ENCODE data around the gene DDX42. TPM values are rescaled to one million over a fixed set of nuclear protein-coding genes. Genes with fewer than 3 reads are reported as not detected.

DDX42 gene
- total and polyA plus RNA-seq, 9 of the 15 experiments (the other 6 are each of a cell fraction or from before 2014, with no cell fraction given) = 16.5 to 149 (median 87.6) TPM

DNA sequence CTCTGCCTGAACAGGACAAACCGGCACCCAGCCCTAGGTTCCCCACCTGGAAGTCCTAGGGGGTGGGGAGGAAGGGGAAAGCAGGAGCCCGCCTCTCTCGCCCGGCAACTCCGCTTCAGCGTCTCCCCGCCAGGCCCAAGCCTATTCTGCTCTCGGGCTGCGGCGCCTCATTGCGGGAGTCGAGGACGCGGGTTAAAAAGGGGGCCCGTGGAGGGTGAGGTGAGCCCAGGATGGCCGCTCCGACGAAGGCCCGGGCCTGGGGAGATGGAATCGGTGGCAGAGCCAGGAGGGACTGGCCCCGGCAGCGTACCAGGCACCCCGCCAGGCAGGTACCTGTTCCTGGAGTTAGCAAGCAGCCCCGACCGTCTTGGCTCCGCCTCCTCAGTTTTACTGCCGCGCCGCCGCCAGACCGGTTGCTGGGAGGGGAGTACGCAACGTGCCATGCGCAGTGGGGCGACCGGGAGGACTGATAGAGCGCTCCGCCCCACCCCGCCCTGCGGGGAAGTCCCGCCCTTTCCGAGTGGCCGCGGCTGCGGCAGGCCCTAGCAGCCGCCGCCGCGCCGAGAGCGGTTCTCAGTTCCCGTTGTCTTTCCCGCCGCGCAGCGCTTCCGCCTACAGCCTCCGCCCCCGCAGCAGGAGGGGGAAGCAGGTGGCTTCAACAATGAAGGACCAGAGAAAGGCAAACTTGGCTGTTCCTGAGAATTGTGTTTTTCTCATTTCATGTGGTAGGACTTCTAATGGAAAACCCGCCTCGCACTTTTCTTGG lies 32.4 kb upstream of the DDX42 start, which contains the start of gene STRADA (continued):
- TF ChIP-seq, protein P1, sequence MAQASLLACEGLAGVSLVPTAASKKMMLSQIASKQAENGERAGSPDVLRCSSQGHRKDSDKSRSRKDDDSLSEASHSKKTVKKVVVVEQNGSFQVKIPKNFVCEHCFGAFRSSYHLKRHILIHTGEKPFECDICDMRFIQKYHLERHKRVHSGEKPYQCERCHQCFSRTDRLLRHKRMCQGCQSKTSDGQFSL (CRISPR knock-in tag; IDR thresholded peaks at IDR 0.05) = no peak
- TF ChIP-seq, protein P1 (tag; IDR thresholded peaks at IDR 0.05) = no peak
- TF ChIP-seq, protein P2, sequence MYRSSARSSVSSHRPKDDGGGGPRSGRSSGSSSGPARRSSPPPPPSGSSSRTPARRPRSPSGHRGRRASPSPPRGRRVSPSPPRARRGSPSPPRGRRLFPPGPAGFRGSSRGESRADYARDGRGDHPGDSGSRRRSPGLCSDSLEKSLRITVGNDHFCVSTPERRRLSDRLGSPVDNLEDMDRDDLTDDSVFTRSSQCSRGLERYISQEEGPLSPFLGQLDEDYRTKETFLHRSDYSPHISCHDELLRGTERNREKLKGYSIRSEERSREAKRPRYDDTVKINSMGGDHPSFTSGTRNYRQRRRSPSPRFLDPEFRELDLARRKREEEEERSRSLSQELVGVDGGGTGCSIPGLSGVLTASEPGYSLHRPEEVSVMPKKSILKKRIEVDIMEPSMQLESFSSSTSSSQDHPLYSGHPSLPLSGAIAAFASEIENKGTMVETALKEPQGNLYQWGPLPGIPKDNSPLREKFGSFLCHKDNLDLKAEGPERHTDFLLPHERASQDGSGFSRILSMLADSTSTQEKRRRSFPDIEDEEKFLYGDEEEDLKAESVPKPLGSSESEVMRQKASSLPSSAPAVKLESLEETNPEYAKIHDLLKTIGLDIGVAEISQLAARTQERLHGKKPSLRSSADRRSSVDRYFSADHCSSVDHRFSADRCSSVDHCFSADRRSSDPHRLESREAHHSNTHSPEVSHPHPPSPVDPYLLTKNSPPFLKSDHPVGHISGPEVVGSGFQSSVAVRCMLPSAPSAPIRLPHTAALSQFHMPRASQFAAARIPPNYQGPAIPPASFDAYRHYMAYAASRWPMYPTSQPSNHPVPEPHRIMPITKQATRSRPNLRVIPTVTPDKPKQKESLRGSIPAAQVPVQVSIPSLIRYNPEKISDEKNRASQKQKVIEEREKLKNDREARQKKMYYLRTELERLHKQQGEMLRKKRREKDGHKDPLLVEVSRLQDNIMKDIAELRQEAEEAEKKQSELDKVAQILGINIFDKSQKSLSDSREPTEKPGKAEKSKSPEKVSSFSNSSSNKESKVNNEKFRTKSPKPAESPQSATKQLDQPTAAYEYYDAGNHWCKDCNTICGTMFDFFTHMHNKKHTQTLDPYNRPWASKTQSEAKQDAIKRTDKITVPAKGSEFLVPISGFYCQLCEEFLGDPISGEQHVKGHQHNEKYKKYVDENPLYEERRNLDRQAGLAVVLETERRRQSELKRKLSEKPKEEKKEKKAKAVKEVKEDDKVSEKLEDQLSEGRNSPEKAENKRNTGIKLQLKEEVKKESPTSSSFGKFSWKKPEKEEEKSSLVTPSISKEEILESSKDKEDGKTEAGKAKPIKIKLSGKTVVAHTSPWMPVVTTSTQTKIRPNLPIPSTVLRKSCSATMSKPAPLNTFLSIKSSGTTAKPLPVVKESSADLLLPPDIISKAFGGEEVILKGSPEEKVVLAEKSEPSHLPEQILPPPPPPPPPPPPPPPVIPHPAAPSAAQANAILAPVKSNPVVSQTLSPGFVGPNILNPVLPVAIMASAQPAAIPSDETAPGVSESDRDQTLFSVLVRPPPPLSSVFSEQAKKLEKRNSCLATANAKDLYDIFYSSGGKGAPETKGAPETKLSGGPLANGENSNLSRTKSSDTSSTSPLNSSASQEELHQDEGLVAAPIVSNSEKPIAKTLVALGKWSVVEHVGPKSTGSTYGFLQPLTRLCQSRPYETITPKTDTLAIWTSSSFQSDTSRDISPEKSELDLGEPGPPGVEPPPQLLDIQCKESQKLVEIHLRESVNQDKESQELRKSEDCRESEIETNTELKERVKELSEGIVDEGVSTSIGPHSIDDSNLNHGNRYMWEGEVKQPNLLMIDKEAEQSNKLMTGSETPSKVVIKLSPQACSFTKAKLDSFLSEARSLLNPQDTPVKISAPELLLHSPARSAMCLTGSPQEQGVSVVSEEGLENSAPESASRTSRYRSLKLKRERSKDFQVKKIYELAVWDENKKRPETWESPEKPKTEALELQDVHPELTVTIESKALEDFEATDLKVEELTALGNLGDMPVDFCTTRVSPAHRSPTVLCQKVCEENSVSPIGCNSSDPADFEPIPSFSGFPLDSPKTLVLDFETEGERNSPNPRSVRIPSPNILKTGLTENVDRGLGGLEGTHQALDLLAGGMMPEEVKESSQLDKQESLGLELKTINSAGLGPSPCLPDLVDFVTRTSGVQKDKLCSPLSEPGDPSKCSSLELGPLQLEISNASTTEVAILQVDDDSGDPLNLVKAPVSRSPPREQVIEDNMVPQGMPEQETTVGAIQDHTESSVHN (IDR thresholded peaks at IDR 0.05; ENCODE audit: borderline replicate concordance in 1 of 2, low read depth in 1 of 2) = no peak
- TF ChIP-seq, protein P3, sequence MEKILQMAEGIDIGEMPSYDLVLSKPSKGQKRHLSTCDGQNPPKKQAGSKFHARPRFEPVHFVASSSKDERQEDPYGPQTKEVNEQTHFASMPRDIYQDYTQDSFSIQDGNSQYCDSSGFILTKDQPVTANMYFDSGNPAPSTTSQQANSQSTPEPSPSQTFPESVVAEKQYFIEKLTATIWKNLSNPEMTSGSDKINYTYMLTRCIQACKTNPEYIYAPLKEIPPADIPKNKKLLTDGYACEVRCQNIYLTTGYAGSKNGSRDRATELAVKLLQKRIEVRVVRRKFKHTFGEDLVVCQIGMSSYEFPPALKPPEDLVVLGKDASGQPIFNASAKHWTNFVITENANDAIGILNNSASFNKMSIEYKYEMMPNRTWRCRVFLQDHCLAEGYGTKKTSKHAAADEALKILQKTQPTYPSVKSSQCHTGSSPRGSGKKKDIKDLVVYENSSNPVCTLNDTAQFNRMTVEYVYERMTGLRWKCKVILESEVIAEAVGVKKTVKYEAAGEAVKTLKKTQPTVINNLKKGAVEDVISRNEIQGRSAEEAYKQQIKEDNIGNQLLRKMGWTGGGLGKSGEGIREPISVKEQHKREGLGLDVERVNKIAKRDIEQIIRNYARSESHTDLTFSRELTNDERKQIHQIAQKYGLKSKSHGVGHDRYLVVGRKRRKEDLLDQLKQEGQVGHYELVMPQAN (IDR thresholded peaks at IDR 0.05; ENCODE audit: borderline replicate concordance) = peak; percentile 75; the same call in 1 of the 2 replicates
- no peak for TF ChIP-seq U2AF2 (optimal IDR thresholded peaks at IDR 0.05; ENCODE audit: low read depth, low read length)
- TF ChIP-seq, protein P4, sequence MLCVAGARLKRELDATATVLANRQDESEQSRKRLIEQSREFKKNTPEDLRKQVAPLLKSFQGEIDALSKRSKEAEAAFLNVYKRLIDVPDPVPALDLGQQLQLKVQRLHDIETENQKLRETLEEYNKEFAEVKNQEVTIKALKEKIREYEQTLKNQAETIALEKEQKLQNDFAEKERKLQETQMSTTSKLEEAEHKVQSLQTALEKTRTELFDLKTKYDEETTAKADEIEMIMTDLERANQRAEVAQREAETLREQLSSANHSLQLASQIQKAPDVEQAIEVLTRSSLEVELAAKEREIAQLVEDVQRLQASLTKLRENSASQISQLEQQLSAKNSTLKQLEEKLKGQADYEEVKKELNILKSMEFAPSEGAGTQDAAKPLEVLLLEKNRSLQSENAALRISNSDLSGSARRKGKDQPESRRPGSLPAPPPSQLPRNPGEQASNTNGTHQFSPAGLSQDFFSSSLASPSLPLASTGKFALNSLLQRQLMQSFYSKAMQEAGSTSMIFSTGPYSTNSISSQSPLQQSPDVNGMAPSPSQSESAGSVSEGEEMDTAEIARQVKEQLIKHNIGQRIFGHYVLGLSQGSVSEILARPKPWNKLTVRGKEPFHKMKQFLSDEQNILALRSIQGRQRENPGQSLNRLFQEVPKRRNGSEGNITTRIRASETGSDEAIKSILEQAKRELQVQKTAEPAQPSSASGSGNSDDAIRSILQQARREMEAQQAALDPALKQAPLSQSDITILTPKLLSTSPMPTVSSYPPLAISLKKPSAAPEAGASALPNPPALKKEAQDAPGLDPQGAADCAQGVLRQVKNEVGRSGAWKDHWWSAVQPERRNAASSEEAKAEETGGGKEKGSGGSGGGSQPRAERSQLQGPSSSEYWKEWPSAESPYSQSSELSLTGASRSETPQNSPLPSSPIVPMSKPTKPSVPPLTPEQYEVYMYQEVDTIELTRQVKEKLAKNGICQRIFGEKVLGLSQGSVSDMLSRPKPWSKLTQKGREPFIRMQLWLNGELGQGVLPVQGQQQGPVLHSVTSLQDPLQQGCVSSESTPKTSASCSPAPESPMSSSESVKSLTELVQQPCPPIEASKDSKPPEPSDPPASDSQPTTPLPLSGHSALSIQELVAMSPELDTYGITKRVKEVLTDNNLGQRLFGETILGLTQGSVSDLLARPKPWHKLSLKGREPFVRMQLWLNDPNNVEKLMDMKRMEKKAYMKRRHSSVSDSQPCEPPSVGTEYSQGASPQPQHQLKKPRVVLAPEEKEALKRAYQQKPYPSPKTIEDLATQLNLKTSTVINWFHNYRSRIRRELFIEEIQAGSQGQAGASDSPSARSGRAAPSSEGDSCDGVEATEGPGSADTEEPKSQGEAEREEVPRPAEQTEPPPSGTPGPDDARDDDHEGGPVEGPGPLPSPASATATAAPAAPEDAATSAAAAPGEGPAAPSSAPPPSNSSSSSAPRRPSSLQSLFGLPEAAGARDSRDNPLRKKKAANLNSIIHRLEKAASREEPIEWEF (CRISPR knock-in tag; IDR thresholded peaks at IDR 0.05) = no peak
